Stimulated activated CD4-positive, alpha-beta T cell treated with anti-CD3 and anti-CD28 coated beads, Interleukin-1b, Interleukin-23, amount 100 ng/mL, for 24 hours (primary cell): ENCODE measurements around the gene NSD1.
"Not testable (repeated sequence)": the region's sequence is repeated elsewhere in the genome, so short reads cannot be mapped to it uniquely, and the experiment has no call there.

ENCODE experiments used
- DNase-seq, 4 experiments: peaks; one replicate each; pipeline ENCODE4 v3.0.0-alpha.2; 2020; ENCODE audit warnings: low read depth in 4 of 4, low spot score in 1 of 4

NSD1 gene

DNA sequence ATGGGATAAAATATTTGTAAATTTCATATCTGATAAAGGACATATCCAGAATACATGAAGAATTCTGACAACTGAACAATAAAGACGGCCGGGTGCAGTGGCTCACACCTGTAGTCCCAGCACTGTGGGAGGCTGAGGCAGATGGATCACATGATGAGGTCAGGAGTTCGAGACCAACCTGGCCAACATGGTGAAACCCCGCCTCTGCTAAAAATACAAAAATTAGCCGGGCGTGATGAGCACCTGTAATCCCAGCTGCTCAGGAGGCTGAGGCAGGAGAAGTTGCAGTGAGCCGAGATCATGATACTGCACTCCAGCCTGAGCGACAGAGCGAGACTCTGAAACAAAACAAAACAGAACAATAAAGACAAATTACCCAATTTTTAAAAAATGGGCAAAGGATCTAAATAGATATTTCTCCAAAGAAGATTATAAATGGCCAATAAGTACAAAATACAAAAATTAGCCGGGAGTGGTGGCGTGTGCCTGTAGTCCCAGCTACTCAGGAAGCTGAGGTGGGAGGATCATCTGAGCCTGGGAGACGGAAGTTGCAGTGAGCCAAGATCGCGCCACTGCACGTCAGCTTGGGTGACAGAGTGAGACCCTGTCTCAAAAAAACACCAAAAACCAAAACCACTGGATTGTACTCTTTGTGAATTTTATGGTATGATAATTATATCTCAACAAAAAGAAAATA, 9.6 kb upstream of the NSD1 start:
- DNase-seq = no peak

DNA sequence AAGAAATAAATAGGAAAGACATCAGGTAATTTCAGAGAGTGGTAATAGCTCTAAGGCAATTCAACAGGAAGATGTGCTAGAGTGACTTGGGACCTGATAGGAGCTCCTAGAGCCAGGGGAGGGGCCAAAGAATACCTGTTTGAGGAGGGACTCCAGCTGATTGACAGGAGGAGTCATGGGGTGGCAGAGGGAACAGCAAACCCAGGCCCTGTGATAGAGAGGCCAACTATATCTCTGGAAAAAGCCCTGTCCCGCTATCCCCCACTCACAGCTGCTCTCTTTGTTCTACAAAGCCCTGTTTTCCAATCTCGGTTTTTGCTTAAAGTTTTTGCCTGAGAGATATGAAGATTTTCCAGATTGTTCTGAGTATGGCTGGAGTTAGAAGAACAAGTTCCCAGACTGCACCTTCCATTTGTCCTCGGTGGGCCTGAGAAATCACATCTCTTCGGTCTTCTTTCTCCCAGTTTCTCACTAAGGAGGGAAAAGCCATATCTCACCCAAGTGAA, 9.0 kb upstream of the NSD1 start:
- no peak for DNase-seq

DNA sequence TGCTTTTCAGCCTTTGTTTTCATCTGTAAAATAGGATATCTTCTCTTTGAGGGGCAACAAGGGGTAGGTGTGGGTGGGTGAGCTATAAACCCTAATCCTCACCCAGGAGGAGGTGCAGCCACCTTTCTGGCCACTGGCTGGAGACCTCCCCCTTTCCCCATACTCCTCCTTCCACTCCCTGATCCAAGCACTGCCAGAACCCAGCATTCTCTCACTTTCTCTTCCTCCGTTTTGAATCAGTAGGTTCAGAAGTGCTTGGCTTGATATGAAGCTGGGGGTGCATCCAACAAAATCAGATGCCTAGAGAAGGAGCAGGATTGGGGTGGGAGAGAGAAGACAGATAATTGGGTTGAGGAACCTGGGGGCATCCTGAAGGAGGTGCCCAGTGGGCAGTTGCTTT, 6.8 kb upstream of the NSD1 start:
- no peak for DNase-seq

DNA sequence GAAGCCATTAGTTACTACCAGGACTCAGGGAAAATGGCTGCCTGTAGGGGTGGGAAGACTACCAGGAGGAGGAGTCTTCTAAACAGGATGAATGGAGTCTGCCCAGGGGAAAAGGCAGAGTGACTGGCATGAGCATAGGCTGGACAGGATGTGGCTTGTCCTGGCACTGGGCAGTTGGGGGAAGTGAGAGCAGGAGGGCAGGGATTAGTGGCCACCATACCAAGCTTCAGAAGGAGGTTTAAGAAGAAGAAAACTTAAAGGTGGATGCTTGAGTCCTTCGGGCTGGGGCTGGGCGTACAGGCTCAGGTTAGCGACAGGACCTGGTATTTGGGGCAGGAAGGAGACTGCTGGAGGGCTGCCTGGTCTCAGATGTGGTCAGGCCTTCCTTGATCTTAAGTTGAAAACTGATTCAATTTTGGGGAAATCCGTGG, 5.0 kb upstream of the NSD1 start:
- no peak for DNase-seq

DNA sequence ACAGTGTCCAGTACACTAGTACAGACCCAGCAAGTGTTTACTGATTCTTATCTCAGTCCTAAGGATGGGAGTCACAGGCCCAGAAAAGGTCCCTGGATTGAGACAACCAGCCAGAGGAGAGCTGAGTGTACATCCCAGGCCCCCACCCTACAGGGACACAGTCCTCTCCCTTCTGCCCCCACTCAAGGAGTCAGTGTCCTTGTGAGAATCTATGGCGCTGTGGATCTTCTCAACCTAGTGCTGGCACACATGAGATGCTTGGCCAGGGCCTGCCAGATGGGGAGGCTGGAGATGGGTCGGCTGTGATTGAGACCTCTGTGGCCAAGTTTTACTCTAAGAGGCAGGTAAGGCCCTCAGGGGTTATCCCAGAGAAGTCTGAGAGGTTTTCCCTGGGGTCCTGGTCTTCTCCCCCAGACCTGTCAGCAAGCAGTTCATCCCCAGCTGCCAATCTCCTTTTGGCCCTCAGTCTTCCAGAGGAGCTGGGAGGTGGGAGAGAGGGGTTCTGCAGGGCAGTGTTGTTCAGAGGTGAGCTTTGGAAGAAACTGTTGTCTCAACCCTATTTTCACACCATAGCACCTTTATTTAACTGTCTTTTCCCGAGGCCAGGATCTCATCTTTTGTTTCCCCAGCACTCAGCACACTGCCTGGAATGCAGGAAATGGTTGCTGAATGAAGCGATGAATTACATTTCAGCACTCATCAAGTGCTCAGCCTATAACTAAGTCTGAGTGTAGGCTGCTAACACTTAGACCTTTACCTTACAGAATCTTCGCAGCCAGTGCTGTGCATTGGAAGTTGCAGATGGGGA, 3.2 kb upstream of the NSD1 start:
- no peak for DNase-seq

DNA sequence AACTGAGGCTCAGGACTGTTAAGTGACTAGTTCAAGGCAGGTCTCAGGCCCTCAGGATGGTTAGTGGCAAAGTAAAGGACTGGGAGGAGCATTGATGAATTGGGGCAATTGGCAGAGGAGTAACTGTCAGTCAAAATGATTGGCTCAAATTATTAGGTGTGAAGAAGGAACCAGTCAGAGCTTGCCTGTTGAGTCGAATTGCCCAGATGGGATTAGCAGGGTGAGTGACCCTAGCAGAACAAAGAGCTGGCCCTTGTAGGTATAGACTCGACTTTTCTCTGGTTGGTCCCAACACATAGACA, 2.6 kb upstream of the NSD1 start:
- DNase-seq = no peak

DNA sequence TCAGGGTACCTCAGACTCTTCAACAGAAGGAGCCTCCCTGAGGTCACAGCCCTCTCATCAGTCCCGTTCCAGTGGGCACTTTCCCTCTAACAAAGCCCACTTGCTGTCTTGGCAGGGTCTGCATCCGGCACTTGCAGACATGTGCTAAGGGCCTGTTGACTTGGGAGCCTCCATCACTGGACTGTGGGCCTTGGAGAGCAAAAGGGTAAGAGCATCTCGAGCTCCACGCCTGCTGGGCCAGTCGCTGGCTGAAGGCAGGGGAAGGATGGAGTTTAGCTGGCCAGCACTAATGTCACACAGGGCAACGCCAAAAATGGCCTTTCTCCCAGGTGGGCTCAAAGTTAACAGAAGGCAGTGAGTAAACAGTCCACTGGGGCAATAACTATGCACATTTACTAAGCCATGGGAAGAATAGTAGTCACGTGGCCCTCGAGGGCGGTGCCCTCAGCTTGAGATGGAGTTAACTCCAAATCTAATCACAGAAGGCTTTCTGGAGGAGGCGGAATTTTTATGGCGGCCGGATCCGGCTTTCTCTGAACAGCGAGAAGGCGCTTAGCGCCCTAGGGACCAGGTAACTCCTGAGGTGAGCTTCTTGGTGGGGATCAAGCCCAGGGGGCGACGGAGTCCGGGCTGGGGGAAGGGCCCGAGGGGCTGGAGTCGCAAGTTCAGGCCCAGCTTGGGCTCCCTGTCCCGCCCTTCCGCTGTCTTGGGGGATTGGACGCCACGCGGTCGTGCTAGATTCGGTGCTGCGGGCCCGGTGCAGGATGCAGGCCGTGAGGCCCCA, 2.0 kb upstream of the NSD1 start:
- no peak for DNase-seq

DNA sequence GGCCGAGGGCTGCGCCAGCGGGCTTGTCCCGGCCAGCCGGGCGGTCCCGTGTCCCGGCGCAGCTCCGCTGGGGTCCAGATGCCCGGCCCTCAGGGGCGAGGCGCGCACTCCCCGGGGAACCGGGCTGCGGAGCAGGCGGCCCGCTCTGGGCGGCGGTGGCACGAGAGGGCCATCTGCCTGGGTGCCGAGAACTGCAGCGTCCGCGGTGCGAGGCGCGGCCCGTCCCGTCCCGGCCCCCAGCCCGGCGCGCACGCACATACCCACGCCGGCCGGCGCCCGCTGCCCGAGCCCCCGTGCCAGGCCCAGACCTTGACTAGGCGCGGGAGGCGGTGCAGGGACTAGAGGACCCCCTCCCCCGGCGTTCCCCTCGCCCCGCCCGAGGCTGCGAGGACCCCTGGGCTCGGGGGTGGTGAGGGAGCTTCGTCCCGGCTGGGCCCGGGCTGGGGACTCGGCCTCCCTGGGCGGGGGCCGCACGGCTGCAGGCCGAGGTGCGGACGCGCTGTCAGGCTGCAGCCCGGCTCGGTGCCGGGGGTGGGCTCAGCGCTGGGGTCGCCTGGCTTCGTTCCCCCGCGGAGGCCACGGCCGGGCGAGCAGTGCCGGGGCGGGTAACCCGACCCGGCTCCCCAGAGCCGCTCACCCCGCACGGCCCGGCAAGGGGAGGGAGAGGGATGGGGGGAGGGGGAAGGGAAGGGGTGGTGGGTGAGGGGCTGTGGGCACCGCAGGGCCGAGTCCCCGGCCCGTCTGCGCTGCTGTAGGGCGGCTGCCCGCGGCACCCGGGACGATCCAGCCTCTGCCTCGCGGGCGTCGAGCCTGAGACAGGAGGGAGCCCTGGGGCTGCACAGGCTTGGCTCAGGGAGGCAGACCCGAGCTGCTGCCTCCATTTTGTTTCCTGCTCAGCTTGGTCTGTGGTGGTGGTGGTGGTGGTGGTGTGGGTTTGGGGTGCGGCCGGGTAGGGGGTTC, 1.2 kb upstream of the NSD1 start:
- no peak for DNase-seq

DNA sequence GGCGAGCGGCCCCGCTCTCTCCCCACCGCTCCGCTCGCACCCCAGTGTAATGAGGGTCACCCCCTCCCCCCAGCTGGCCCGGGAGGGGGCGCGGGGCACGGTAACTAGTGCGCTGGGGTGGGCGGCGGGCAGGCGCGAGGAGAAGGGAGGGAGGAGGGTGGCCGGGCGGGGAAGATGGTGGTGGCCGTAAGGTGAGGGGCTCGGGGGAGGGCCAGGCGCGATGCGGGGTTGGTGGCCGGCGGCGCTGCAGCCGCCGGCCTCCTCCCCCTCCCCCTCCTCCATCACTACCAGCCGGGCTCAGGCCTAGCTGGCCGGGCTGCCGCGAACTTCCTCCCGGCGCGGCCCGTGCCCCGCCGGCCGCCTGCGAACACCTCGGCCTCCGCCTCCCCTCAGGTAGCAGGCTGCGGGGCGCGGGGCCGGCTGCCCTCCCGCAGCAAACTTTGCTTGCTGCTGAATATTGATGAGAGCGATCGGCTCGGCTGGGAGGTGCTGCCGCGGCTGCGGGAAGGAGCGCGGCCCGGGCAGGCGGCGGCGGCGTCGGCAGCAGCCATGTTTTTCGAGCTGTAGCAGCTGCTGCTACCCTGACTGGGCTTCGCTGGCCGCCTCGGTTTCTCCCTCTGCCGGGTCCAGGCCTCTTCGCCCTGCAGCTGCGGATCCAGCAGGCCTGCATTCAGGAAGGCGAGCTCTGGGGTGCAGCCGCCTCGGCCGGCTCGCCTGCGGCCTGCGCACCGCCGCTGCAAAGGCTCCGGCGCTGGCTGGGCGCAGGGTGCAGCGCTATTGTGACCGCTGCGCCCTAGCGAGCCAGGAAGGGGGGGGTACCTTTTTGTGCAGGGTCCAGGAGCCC, 502 bp downstream of the NSD1 start:
- peak in 2 of 4 experiments; percentile 20 to 29 for DNase-seq

DNA sequence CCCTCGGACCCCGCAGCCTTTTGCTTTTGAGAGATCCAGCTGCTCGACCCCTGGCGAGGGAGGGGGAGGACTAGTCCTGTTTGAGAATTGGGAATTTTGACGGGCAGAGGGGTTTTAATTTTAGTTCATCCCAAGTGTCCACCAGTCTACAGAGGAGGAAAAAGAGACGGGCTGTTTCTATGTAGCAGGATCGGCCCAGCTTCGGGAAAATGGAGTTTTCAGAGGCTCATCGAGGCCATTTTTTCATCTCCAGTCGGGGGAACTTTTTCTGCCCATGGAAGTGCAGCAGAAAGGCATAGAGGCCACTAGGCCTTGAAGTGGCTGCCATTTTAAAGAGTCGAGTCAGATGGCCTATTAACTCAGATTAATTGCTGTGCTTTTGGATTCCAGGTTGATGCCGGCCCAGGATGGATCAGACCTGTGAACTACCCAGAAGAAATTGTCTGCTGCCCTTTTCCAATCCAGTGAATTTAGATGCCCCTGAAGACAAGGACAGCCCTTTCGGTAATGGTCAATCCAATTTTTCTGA, 1.2 kb downstream of the NSD1 start:
- DNase-seq = no peak

DNA sequence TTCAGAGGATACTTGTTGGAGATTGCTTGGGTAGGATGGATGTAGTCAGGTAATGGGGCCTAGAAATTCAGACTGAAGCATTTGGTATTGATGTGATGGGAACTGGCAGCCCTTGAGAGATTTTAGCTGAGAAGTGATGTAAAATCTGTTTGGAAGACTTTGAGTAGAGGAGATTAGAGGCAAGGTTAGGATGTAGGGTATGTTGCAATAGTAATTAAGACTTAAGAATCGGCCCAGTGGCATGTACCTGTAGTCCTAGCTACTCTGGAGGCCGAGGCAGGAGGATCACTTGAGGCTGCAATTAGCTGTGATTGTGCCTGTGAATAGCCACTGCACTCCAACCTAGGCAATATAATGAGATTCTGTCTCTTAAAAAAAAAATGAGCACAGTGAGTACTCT, 6.7 kb downstream of the NSD1 start:
- DNase-seq = no peak

DNA sequence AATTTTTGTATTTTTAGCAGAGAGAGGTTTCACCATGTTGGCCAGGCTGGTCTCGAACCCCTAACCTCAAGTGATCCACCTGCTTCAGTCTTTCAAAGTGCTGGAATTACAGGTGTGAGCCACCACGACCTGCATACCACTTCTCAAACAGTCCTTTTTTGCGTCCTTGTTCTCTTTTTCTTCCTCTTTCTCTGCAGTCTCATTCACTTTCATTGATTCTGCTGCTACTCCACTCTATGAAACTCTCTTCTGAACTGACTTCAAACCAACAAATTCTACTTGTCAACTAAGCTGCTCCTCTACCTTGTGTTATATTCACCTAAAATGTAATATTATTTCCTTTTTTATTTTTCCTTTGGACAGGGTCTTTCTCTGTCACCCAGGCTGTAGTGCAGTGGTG, 7.9 kb downstream of the NSD1 start:
- no peak for DNase-seq

DNA sequence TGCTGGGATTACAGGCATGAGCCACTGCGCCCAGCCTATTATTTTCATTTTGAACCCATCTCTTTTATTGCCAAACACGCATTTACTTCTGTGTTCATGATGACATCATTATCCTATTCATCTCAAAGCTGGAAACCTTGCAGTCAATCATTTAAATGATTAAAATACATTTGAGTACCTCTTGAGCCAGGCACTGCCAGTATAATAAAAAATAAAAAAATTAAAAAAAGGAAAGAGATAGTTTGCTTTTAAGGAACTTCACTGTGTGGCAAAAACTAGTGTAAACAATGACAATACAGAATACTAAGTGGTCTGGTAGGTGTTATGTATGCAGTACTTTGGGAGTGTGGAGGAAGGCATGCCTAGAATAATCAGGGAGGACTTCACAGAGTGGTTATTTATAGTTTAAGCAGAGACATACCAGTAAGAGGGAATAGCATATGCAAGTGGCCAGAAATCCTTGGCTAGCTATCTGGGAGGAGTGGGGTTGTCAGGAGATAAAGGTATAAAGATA, 8.6 kb downstream of the NSD1 start:
- DNase-seq = no peak

DNA sequence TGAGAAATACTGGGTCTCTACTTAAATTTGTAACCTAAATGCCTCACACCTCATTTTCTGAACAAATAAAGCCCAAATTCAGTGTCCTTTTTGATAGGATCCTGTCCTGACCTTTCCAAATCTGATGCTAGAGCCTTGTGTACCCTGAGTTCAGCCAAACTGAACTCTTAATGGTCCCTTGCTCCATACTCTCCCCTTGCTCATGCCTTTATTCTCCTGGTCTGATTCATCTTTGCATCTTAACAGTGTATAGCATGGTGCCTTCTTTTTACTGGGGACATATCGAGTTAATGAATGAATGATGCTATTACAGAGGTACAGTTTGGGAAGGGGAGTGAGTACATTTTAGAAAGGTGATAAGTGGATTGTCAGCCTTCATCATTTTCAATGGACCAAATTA, 9.2 kb downstream of the NSD1 start:
- DNase-seq = no peak

DNA sequence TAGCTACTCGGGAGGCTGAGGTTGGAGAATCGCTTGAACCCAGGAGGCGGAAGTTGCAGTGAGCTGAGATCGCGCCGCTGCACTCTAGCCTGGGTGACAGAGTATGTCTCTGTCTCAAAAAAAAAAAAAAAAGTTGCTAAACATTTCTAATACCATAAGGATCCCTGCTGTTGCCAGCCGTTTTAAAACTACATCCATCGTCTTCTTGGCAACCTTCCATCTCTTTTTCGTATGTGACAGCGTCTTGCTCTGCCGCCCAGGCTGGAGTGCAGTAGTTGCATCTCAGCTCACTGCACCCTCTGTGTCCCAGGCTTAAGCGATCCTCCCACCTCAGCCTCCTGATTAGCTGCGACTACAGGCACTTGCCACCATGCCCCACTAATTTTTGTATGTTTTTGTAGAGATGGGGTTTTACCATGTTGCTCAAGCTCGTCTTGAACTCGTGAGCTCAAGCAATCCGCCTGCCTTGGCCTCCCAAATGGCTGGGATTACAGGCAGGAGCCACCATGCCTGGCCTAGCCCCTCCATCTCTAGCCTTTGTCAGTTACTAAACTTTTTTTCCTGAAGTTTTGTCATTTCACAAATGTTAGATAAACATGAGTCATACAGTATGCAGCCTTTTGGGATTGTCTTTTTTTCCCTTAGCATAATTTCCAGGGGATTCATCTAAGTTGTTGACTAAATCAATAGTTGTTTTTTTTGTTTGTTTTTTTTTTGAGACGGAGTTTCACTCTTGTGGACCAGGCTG, 13.5 kb downstream of the NSD1 start:
- DNase-seq = no peak

DNA sequence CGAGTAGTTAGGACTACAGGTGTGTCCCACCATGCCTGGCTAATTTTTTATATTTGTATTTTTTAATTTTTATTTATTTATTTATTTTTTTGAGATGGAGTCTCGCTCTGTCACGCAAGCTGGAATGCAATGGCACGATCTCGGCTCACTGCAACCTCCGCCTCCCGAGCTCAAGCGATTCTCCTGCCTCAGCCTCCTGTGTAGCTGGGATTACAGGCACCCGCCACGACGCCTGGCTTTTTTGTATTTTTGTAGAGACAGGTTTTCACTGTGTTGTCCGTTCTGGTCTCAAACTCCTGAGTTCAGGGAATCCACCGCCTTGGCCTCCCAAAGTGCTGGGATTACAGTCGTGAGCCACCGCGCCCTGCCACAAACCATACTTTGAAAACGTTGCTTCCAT, 16.5 kb downstream of the NSD1 start:
- DNase-seq = not testable (repeated sequence)

DNA sequence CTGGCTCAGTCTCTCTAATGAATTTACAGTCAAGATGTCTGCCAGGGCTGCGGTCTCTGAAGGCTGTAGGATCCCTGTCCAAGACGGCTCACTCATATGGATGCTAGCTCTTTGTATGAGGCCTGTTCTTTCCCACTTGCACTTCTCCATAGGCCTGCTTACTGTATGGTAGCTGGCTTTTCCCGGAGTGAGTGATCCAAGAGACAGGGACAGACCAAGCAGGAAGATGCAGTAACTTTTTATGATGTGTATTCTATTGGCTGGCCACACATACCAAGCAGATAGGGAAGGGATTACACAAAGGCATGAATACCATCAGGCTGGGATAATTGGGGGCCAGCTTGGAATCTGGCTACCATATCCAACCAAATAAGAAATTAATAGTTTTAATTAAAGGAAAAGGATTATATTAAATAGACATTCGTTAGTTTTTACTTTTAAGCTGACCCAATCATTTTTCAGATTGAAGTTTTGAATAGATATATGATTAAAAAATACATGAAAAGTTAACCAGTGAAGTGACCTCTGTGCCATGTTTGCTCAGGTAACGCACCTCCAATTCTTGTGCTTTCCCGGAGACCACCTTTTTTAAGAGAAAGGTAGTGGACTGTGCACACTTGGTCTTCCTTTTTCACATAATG, 20.6 kb downstream of the NSD1 start:
- no peak for DNase-seq

DNA sequence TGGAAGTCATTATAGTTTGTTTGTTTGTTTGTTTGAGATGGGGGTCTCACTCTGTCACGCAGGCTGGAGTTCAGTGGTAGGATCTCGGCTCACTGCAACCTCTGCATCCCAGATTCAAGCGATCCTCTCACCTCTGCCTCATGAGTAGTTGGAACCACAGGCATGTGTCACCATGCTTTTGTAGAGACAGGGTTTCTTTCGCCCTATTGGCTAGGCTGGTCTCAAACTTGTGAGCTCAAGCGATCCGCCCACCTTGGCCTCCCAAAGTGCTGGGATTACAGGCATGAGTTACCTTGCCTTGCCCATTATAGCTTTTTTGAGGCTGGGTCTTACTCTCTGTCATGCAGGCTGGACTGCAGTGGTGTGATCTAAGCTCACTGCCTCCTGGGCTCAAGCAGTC, 28.8 kb downstream of the NSD1 start:
- no peak for DNase-seq
